ENCODE measurements around the gene RAB11A.

The RAB11A gene

DNA sequence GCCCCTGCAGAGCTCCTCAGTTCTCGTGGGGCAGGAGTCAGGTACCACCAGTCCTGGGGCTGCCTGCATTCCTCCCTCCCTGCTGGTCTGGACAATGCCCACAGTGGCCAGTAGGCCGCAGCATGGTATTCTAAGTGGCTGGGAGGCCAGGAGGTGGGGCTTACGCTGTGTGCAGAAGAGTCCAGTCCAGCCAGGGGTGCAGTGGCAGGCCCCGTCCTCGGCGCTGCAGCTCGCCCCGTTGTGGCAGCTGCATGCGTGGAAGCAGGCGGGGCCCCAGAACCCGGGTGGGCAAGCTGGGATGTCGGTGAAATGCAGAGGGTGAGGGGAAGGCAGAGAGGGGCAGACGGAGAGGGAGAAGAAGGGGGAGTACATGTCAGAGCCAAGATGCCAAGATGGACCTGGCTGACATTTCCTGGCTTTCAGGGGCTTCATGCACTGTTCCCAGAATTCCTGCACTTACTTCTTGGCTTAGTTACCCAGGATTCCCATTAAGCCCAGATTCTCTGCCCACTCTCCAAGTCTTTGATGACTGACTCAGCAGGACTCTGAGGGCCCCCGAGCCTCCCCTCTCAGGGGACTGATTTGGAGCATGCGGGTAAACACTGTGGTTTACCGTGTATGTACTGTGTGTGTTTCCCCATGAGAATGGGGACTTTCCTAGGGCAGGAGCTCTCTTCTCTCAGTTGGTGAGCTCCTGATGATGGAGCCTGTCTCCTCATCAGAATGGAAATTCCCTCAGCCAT is 47.5 kb downstream of the RAB11A start:
- peak; percentile 23 to 36 for DNase-seq (ENCODE audit: low read depth in 2 of 2)

- no peak for DNase-seq (ENCODE audit: low read depth in 2 of 2)
Observed at GRCh38 chr15:65917407-65917756, 48.1 kb downstream of the RAB11A start.

- no peak for DNase-seq (ENCODE audit: low read depth in 2 of 2)
Observed at GRCh38 chr15:65917936-65918335, 48.6 kb downstream of the RAB11A start.

- DNase-seq (ENCODE audit: low read depth in 2 of 2) = no peak
Observed at GRCh38 chr15:65918357-65918920, 49.1 kb downstream of the RAB11A start.

GRCh38 chr15:65918945-65919344 is 49.7 kb downstream of the RAB11A start:
- no peak for DNase-seq (ENCODE audit: low read depth in 2 of 2)

DNA sequence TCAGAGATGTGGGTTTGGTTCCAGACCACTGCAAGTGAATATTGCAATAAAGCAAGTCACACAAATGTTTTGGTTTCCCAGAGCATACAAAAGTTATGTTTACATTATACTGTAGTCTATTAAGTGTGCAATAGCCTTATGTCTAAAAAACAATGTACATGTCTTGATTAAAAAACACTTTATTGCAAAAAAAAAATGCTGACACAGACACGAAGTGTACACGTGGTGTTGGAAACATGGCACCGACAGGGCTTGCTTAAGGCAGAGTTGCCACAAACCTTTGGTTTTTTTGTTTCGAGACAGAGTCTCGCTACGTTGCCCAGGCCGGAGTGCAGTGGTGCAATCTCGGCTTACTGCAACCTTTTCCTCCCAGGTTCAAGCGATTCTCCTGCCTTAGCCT is 50.1 kb downstream of the RAB11A start:
- DNase-seq (ENCODE audit: low read depth in 2 of 2) = no peak

DNA sequence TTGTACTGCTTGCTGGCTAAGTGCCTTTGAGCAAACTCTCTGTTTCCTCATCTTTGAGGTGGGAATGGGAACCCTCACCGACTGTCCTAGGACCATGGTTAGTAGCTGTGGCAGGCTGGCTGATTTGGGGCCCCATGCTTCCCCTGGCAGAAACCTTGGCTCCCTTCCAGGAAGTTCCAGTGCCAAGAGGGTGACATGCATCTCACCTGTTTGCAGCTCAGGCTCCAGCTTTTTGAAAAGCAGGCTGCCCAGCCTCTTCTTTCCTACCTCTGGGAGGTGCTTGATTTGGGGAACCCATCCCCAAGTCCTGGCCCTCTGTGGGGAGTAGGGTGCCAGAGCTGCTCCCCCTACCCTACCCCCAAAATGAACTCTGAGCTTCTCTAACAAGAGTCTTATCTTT is 50.8 kb downstream of the RAB11A start:
- DNase-seq (ENCODE audit: low read depth in 2 of 2) = no peak

- no peak for DNase-seq (ENCODE audit: low read depth in 2 of 2)
Observed at GRCh38 chr15:65920825-65921309, 51.6 kb downstream of the RAB11A start.

DNA sequence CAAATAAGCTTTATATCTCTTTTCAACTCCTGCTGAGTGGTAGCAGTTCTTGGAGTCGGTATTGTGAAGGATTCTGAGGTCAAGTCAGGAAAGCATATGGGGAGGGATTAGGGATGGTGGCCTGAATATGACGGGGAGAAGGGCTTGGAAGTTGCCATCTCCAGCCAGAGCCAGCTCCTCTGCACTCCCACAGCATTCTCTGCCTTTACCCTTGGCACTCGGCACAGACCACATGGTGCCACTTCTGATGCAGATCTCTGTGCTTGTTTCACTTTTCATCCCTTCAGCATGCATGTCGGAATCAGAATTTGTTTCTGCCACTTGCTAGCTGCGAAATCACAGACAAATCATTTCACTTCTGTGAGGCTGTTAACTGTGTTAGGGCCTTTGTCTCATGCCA is 52.5 kb downstream of the RAB11A start:
- no peak for DNase-seq (ENCODE audit: low read depth in 2 of 2)

DNA sequence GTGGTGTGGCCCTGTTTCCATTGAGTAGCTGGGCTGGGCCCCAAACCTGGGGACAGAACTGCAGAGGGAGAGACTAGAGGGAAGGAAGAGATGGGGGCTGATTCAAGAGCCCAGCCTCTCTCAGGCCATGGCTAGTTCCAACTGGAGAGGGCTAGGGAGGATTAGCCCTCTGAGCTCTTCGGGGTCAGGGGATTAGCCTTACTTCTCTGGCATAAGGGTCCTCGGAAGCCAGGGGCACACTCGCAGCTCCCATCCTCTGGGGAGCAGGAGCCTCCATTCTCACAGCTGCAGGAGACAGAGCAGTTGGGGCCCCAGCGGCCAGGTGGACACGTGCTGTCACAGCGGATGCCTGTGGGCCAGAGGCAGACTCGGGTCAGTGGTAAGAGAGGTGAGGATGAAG is 53.3 kb downstream of the RAB11A start:
- no peak for DNase-seq (ENCODE audit: low read depth in 2 of 2)

- no peak for DNase-seq (ENCODE audit: low read depth in 2 of 2)
Observed at GRCh38 chr15:65923264-65923663, 54.0 kb downstream of the RAB11A start.

GRCh38 chr15:65924004-65924403 is 54.7 kb downstream of the RAB11A start:
- DNase-seq (ENCODE audit: low read depth in 2 of 2) = no peak

DNA sequence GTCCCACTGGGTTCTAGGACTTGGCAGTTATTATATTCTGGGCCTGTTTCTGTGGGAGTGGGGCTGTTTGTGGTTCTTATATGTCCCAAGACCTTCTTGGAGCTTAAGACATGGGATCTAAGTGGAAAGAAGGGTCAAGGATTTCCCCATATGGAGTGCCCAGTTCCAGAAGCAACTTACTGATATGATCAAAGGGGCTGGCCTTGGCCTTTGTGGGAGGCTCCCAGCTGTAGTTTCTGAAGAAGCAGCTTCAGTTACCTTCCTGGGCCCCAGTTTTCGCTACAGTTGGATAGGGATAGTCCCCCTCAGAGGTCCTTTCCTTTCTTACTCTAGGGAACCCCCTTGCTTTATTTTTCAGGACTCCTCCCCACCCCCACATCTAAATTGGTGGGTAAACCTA is 56.0 kb downstream of the RAB11A start:
- DNase-seq (ENCODE audit: low read depth in 2 of 2) = no peak

DNA sequence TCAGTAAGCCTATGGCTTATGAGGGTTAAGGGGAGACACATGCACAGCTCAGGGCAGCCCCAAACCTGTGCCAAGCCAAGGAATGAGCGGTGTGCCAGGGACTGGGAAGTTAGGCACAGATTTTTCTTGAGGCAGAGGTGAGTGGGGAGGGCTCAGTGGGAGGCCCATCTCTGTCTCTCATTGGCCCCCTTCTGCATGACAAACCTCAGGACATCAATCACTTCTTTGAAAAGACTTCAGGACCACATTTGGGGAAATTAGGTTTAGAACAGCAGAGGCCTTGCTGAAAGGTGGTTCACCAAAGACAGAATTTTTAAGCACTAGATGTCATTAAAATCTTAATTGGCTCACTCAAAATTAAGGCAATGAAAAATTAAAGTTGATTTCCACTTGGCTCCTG is 57.2 kb downstream of the RAB11A start:
- no peak for DNase-seq (ENCODE audit: low read depth in 2 of 2)

DNA sequence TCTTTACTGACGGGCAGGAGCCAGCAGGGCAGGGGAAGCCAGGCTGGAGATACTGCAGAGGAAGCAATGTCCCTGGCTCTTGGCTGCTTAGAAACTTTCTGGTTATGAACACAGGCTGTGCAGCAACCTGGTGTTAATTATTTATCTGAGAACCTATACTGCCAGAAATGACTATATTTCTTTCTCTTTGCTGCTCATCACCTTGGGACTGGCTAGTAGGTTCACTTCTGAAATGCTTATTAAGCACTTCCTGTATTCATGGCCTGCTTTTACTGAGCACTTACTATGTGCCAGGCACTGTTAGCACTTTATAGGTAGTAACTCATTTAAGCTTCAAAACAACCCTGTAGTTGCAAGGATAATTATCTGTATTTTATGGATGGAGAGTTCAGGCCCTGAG is 57.6 kb downstream of the RAB11A start:
- no peak for DNase-seq (ENCODE audit: low read depth in 2 of 2)

GRCh38 chr15:65927545-65927944 is 58.3 kb downstream of the RAB11A start:
- DNase-seq (ENCODE audit: low read depth in 2 of 2) = no peak

DNA sequence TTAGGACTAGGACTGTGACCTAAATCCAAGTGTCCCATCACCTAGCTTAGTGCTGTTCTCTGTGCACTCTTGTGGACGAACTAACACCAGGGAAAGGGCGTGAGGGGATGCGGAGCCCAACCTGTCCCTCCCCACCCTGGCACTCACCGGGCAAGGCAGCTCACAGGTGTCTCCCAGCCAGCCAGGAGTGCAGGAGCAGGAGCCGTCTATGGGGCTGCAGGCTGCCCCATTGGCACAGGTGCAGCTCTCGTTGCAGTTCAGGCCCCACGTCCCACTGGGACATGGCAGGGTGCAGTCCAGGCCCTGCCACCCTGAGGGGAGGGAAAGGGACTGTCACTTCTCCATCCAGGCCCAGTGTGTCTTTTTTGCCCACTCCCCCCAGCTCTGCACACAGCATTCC is 60.3 kb downstream of the RAB11A start:
- no peak for DNase-seq (ENCODE audit: low read depth in 2 of 2)

GRCh38 chr15:65930134-65930533 is 60.8 kb downstream of the RAB11A start:
- no peak for DNase-seq (ENCODE audit: low read depth in 2 of 2)

DNA sequence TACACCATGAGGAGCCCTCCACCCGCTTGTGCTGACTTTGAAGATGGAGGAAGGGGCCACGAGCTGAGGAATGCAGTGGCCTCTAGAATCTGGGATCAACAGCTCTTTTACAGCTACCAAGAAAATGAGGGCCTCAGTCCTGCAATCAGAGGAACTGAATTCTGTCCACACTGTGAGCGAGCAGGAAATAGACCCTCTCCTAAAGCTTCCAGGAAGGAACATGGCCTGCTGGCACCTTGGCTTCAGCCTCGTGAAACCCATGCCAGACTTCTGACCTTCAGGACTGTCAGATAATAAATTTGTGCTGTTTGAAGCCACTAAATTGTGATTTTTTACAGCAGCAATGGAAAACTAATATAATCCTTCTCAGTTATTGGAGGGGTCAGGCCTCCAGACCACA is 61.9 kb downstream of the RAB11A start:
- no peak for DNase-seq (ENCODE audit: low read depth in 2 of 2)

DNA sequence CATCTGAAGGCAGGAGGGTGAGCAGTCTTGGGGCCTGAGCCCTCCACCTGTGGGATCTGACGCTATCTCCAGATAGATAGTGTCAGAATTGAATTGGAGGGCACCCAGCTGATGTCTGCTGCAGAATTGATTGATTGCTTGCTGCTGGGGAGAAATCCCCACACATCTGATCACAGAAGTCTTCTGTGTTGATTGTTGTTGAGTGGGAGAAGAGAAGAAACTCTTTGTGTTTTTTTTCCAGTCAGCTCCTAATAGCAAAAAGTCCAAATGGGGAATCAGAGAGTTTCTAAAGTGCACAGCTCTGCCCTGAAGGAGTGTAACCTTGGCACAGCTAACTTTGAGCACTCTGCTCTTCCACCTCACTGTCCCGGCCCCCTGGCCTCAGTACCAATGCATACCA is 66.1 kb downstream of the RAB11A start:
- DNase-seq (ENCODE audit: low read depth in 2 of 2) = no peak

DNA sequence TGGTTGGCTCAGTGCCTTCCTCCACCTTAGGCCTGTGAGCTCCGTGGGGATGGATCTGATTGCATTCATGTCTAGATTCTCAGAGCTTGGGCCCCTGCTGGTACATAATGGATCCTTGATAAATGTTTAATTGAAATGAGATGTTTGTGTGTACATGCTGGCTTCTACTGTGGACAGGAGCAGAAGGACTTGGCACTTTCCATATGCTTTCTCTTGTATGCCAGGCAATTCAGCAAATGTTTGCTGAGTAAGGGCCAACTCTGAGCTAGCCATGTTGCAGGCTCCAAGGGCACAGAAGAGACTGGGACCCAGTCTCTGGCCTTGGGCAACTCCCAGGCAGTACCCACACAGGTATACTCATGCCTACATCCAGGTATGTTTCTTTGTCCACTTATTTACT is 67.0 kb downstream of the RAB11A start:
- no peak for DNase-seq (ENCODE audit: low read depth in 2 of 2)

GRCh38 chr15:65937054-65937453 is 67.8 kb downstream of the RAB11A start:
- no peak for DNase-seq (ENCODE audit: low read depth in 2 of 2)

DNA sequence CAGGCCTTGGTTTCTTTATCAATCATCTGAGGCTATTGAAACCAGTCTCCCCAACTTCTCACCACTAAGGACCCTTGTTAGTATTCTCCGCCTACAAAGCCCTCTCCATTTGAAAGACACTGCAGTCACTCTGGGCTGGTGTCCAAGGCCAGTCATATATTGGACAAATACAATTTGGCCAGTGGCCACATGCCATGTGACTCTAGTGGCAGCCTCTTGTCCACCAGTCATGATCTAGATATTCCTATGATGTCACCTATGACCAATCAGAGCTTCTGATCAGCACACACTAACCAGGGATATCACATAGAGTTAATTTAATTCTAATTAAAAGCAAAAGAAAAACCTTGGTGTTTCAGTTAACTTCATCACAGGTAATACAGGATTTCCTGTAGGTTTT is 68.2 kb downstream of the RAB11A start:
- DNase-seq (ENCODE audit: low read depth in 2 of 2) = no peak

- DNase-seq (ENCODE audit: low read depth in 2 of 2) = no peak
Observed at GRCh38 chr15:65938604-65939003, 69.3 kb downstream of the RAB11A start.
